Suprapubic skin (tissue), 4 donors: Measurements from ENCODE around the gene STYX. TPM values are rescaled to one million over a fixed set of nuclear protein-coding genes. Genes with fewer than 3 reads are reported as not detected.
"Not testable (repeated sequence)": the region's sequence is repeated elsewhere in the genome, so short reads cannot be mapped to it uniquely, and the experiment has no call there.

Experiments used
- DNase-seq, 2 donors: peaks; one replicate each; pipeline ENCODE4 v3.0.0-alpha.2; 2019; ENCODE audit warnings: low spot score in 2 of 2
- H3K27ac ChIP-seq: fragments of 200-600 bp; sonication (generic); one replicate; pipeline ENCODE4 v1.5.1; 2019
- H3K27me3 ChIP-seq: fragments of 200-600 bp; sonication (generic); one replicate; pipeline ENCODE4 v1.5.1; 2019
- H3K36me3 ChIP-seq: fragments of 200-600 bp; sonication (generic); one replicate; pipeline ENCODE4 v1.5.1; 2019
- H3K4me1 ChIP-seq: fragments of 200-600 bp; sonication (generic); one replicate; pipeline ENCODE4 v1.5.1; 2019
- H3K4me3 ChIP-seq: fragments of 200-600 bp; sonication (generic); one replicate; pipeline ENCODE4 v1.5.1; 2019; ENCODE audit warnings: mild to moderate bottlenecking
- H3K9me3 ChIP-seq: fragments of 200-600 bp; sonication (generic); one replicate; pipeline ENCODE4 v1.5.1; 2019
- EP300 ChIP-seq: sonication (generic); formaldehyde crosslinking; IDR thresholded peaks from one replicate; pipeline ENCODE4 v1.6.1; 2017; ENCODE audit warnings: antibody characterized with exemption
- POLR2A ChIP-seq, 2 donors: fragments of 450-650 bp; IDR thresholded peaks; one replicate each; pipeline ENCODE4 v1.6.1; 2017; ENCODE audit warnings: antibody characterized with exemption in 2 of 2, mild to moderate bottlenecking in 2 of 2, moderate library complexity in 2 of 2
- POLR2AphosphoS5 ChIP-seq, 3 donors: sonication (generic); formaldehyde crosslinking; IDR thresholded peaks; one replicate each; pipeline ENCODE4 v1.6.1; 2017; ENCODE audit warnings: antibody characterized with exemption in 3 of 3
- WGBS: methylation state at CpG from one replicate; pipeline ENCODE4 v1.1.5; 2018; 5-methylcytosine and 5-hydroxymethylcytosine counted together
- total RNA-seq, 4 donors: library from RNA; depleted of rRNA; stranded (reverse); fragments of >200 nt; gene quantifications; one replicate each; pipeline ENCODE4 v1.1.0, GENCODE V29; 2016
- TF ChIP-seq, protein P1 (sequence below), 2 donors: fragments of 200-600 bp in 1 of 2; fragments of 450-650 bp in 1 of 2; sonication (generic) in 1 of 2; IDR thresholded peaks; one replicate each; pipeline ENCODE4 v1.5.1; 2016 to 2019; ENCODE audit warnings: antibody characterized with exemption in 2 of 2, mild to moderate bottlenecking in 1 of 2, moderate library complexity in 1 of 2

The STYX gene
- total RNA-seq, 4 donors from 2014 or later = 10.9 to 16.6 (median 13.7) TPM

- WGBS = 91% methylated on average over 1 of the region's 1 CpG
- TF ChIP-seq EP300 (no peak), POLR2A (IDR thresholded peaks at IDR 0.05) (no peak), POLR2AphosphoS5 (IDR thresholded peaks at IDR 0.05) (no peak)
- TF ChIP-seq, protein P1, sequence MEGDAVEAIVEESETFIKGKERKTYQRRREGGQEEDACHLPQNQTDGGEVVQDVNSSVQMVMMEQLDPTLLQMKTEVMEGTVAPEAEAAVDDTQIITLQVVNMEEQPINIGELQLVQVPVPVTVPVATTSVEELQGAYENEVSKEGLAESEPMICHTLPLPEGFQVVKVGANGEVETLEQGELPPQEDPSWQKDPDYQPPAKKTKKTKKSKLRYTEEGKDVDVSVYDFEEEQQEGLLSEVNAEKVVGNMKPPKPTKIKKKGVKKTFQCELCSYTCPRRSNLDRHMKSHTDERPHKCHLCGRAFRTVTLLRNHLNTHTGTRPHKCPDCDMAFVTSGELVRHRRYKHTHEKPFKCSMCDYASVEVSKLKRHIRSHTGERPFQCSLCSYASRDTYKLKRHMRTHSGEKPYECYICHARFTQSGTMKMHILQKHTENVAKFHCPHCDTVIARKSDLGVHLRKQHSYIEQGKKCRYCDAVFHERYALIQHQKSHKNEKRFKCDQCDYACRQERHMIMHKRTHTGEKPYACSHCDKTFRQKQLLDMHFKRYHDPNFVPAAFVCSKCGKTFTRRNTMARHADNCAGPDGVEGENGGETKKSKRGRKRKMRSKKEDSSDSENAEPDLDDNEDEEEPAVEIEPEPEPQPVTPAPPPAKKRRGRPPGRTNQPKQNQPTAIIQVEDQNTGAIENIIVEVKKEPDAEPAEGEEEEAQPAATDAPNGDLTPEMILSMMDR (IDR thresholded peaks at IDR 0.05) = no peak
- peaks cover 4% of the 10 kb centered on the region for H3K4me1 ChIP-seq
- no peak overlapping the region for H3K4me3 ChIP-seq
- H3K27me3 ChIP-seq = no peaks in the 10 kb centered on the region
- H3K27ac ChIP-seq = no peak overlapping the region
- peaks cover 6% of the 10 kb centered on the region for H3K36me3 ChIP-seq
- DNase-seq = no peak
- H3K9me3 ChIP-seq = no peaks in the 10 kb centered on the region
Measured at GRCh38 chr14:52740751-52741150, 10.8 kb downstream of the STYX start.

- Histone ChIP-seq H3K9me3 (no peaks in the 10 kb centered on the region), H3K27ac (no peak overlapping the region), H3K4me1 (no peaks in the 10 kb centered on the region), H3K4me3 (no peak overlapping the region), H3K27me3 (no peaks in the 10 kb centered on the region), H3K36me3 (peaks cover 11% of the 10 kb centered on the region)
- TF ChIP-seq POLR2A (IDR thresholded peaks at IDR 0.05) (no peak), POLR2AphosphoS5 (IDR thresholded peaks at IDR 0.05) (no peak), EP300 (no peak)
- TF ChIP-seq, protein P1 (IDR thresholded peaks at IDR 0.05) = no peak
- no peak for DNase-seq
Measured at GRCh38 chr14:52741865-52742264, 11.9 kb downstream of the STYX start.

- 94% methylated on average over 8 of the region's 8 CpGs for WGBS
- Histone ChIP-seq H3K9me3 (no peaks in the 10 kb centered on the region), H3K4me1 (no peaks in the 10 kb centered on the region), H3K4me3 (no peak overlapping the region), H3K27me3 (no peaks in the 10 kb centered on the region), H3K27ac (no peak overlapping the region), H3K36me3 (peaks cover 49% of the 10 kb centered on the region)
- TF ChIP-seq EP300 (no peak), POLR2A (IDR thresholded peaks at IDR 0.05) (no peak), POLR2AphosphoS5 (IDR thresholded peaks at IDR 0.05) (no peak)
- TF ChIP-seq, protein P1 (IDR thresholded peaks at IDR 0.05) = no peak
- no peak for DNase-seq
Measured at GRCh38 chr14:52748647-52749292, 18.8 kb downstream of the STYX start.

GRCh38 chr14:52755607-52756316 is 25.8 kb downstream of the STYX start:
- no peak for DNase-seq
- Histone ChIP-seq H3K4me1 (no peaks in the 10 kb centered on the region), H3K27me3 (no peaks in the 10 kb centered on the region), H3K27ac (no peak overlapping the region), H3K36me3 (peaks cover 36% of the 10 kb centered on the region), H3K4me3 (no peak overlapping the region), H3K9me3 (no peaks in the 10 kb centered on the region)
- TF ChIP-seq POLR2AphosphoS5 (IDR thresholded peaks at IDR 0.05) (no peak), POLR2A (IDR thresholded peaks at IDR 0.05) (no peak), EP300 (no peak)
- TF ChIP-seq, protein P1 (IDR thresholded peaks at IDR 0.05) = no peak
- WGBS = 94% methylated on average over 5 of the region's 5 CpGs

DNA sequence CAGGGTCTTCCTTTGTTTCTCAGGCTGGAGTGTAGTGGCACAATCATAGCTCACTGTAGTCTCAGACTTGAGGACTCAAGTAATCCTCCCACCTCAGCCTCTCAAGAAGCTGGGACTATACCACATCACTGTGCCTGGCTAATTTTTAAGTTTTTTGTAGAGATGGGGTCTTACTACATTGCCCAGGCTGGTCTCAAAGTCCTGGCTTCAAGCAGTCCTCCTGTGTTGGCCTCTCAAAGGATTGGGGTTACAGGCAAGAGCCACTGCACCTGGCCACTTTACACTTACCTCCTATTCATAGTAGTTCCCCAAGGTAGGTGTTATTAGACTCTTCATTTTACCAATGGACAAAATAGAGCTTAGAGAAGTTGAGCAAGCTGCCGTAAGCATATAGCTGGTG is 29.2 kb downstream of the STYX start:
- H3K27ac ChIP-seq = no peak overlapping the region
- 100% methylated on average over 1 of the region's 1 CpG for WGBS
- TF ChIP-seq POLR2AphosphoS5 (IDR thresholded peaks at IDR 0.05) (no peak), EP300 (no peak), POLR2A (IDR thresholded peaks at IDR 0.05) (no peak)
- TF ChIP-seq, protein P1 (IDR thresholded peaks at IDR 0.05) = no peak

DNA sequence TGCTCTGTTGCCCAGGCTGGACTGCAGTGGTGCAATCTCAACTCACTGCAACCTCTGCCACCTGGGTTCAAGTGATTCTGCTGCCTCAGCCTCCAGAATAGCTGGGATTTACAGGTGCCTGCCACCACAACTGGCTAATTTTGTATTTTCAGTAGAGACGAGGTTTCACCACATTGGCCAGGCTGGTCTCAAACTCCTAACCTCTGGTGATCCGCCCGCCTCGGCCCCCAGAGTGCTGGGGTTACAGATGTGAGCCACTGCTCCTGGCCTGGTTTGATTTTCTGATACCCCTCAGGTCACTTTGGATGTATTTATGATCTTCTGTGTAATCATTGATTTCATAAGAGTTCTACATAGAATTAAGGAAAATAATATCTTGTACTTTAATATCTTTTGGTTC is 33.0 kb downstream of the STYX start:
- H3K9me3 ChIP-seq, H3K27me3 ChIP-seq, H3K4me1 ChIP-seq, H3K4me3 ChIP-seq, DNase-seq, H3K27ac ChIP-seq: not testable (repeated sequence)
- 93% methylated on average over 4 of the region's 4 CpGs for WGBS
- H3K36me3 ChIP-seq = peaks cover 57% of the 10 kb centered on the region

More for the DNA sequence above, 29.2 kb downstream of the STYX start:
- Histone ChIP-seq H3K4me3 (no peak overlapping the region), H3K4me1 (no peaks in the 10 kb centered on the region), H3K9me3 (no peaks in the 10 kb centered on the region), H3K27me3 (no peaks in the 10 kb centered on the region), H3K36me3 (peaks cover 40% of the 10 kb centered on the region)
- DNase-seq = no peak
